Fibroblast of lung (primary cell): ENCODE data around the gene CUTA. TPM values are rescaled to one million over a fixed set of nuclear protein-coding genes. Genes with fewer than 3 reads are reported as not detected.

Source experiments
- DNase-seq, 2 donors: peaks; one replicate each; pipeline versions ENCODE4 v3.0.0 to v3.0.0-alpha.2; 2010; ENCODE audit warnings: low read depth in 2 of 2
- H2AFZ ChIP-seq: 2 replicates; pipeline ENCODE4 v1.5.1; 2012; ENCODE audit warnings: low read length, control low read depth, inconsistent platforms
- H3K27ac ChIP-seq: 2 replicates; pipeline ENCODE4 v1.5.1; 2011; ENCODE audit warnings: low read length, control low read depth; ENCODE audit not compliant: insufficient read depth
- H3K27me3 ChIP-seq: 2 replicates; pipeline ENCODE4 v1.5.1; 2011; ENCODE audit warnings: mild to moderate bottlenecking, low read length; ENCODE audit not compliant: control insufficient read depth, insufficient read depth
- H3K36me3 ChIP-seq: 2 replicates; pipeline ENCODE4 v1.5.1; 2011; ENCODE audit warnings: low read length; ENCODE audit not compliant: control insufficient read depth, insufficient read depth
- H3K4me1 ChIP-seq: 2 replicates; pipeline ENCODE4 v1.5.1; 2011; ENCODE audit warnings: low read length; ENCODE audit not compliant: control insufficient read depth, insufficient read depth; ENCODE audit errors: extremely low read depth
- H3K4me2 ChIP-seq: 2 replicates; pipeline ENCODE4 v1.5.1; 2011; ENCODE audit warnings: low read length, control low read depth; ENCODE audit not compliant: insufficient read depth; ENCODE audit errors: extremely low read depth
- H3K4me3 ChIP-seq, 4 experiments: fragments of 200-600 bp in 1 of 4; sonication (generic) in 1 of 4; replicated peaks in 1 of 4; 2 replicates each; pipeline ENCODE4 v1.5.1; 2011 to 2016; ENCODE audit warnings: low read length in 4 of 4, low read depth in 3 of 4, mild to moderate bottlenecking in 3 of 4, control low read depth in 2 of 4, inconsistent platforms in 1 of 4, mixed read lengths in 1 of 4; ENCODE audit not compliant: insufficient read depth in 1 of 4; ENCODE audit errors: control extremely low read depth in 1 of 4
- H3K79me2 ChIP-seq: 2 replicates; pipeline ENCODE4 v1.5.1; 2012; ENCODE audit warnings: mild to moderate bottlenecking, low read length, inconsistent platforms; ENCODE audit not compliant: control insufficient read depth, insufficient read depth
- H3K9ac ChIP-seq: 2 replicates; pipeline ENCODE4 v1.5.1; 2011; ENCODE audit warnings: mild to moderate bottlenecking, low read length, control low read depth; ENCODE audit not compliant: insufficient read depth
- H3K9me3 ChIP-seq: 2 replicates; pipeline ENCODE4 v1.5.1; 2012; ENCODE audit warnings: low read depth, low read length; ENCODE audit not compliant: control insufficient read depth, insufficient read depth
- H4K20me1 ChIP-seq: 2 replicates; pipeline ENCODE4 v1.5.1; 2011; ENCODE audit warnings: low read length; ENCODE audit not compliant: control insufficient read depth, insufficient read depth; ENCODE audit errors: extremely low read depth
- CTCF ChIP-seq, 2 donors: IDR thresholded peaks in 1 of 2; conservative IDR thresholded peaks in 1 of 2; 1 replicate in 1 of 2; 2 replicates in 1 of 2; pipeline ENCODE4 v1.5.1; 2011 to 2012; ENCODE audit warnings: low read length in 2 of 2, control low read depth in 1 of 2, inconsistent platforms in 1 of 2, low read depth in 1 of 2, mild to moderate bottlenecking in 1 of 2
- EZH2 ChIP-seq: IDR thresholded peaks from 2 replicates; pipeline ENCODE4 v1.5.1; 2012; ENCODE audit warnings: low read length, control low read depth, mild to moderate bottlenecking; ENCODE audit errors: missing control alignments
- polyA plus RNA-seq, 2 donors: library from polyadenylated mRNA; depleted of rRNA in 1 of 2; stranded (reverse) in 1 of 2; unstranded in 1 of 2; fragments of >200 nt; gene quantifications; 2 replicates each; pipeline ENCODE4 v1.2.1, GENCODE V29; 2011 to 2012; ENCODE audit warnings: missing spikeins in 1 of 2
- total RNA-seq: library from RNA; depleted of rRNA; stranded (reverse); fragments of >200 nt; gene quantifications from 2 replicates; pipeline ENCODE4 v1.2.1, GENCODE V29; 2014

Gene CUTA
- total and polyA plus RNA-seq, 2 donors (not counting 1 experiment from before 2014, with no cell fraction given), result 127 to 264 TPM

- Histone ChIP-seq H3K4me2 (peak overlapping the region; percentile 88), H3K79me2 (peaks cover 28% of the 10 kb centered on the region), H3K9ac (no peak overlapping the region), H3K36me3 (peaks cover 6% of the 10 kb centered on the region), H3K4me3 (peak overlapping the region; percentile 34 to 69 (median 56)), H3K27me3 (no peaks in the 10 kb centered on the region), H3K4me1 (peaks cover 30% of the 10 kb centered on the region), H3K9me3 (no peaks in the 10 kb centered on the region), H2AFZ (no peak overlapping the region), H3K27ac (peak overlapping the region; percentile 40), H4K20me1 (no peaks in the 10 kb centered on the region)
- no peak for TF ChIP-seq CTCF (conservative IDR thresholded peaks at IDR 0.05 in 1 of 2, IDR thresholded peaks at IDR 0.05 in 1 of 2; ENCODE audit: low read depth in 1 of 2, low read length in 2 of 2)
- no peak for TF ChIP-seq EZH2
- no peak for DNase-seq
Observed at GRCh38 chr6:33426590-33427511, 8.9 kb upstream of the CUTA start.

GRCh38 chr6:33425668-33426577 lies 8.0 kb upstream of the CUTA start:
- Histone ChIP-seq H3K4me3 (peak overlapping the region; percentile 39 to 73 (median 54)), H2AFZ (no peak overlapping the region), H3K9me3 (no peaks in the 10 kb centered on the region), H3K4me2 (peak overlapping the region; percentile 95), H3K27me3 (no peaks in the 10 kb centered on the region), H3K27ac (peak overlapping the region; percentile 72), H3K9ac (peak overlapping the region; percentile 21), H3K79me2 (peaks cover 26% of the 10 kb centered on the region), H3K4me1 (peaks cover 26% of the 10 kb centered on the region), H4K20me1 (no peaks in the 10 kb centered on the region), H3K36me3 (peaks cover 6% of the 10 kb centered on the region)
- TF ChIP-seq EZH2 (no peak), CTCF (conservative IDR thresholded peaks at IDR 0.05 in 1 of 2, IDR thresholded peaks at IDR 0.05 in 1 of 2; ENCODE audit: low read depth in 1 of 2, low read length in 2 of 2) (peak; percentile 46 to 63)
- DNase-seq, result peak; percentile 83
